GM21825 (cell line): ENCODE measurements around the gene ARID3B.

Experiments used
- ATAC-seq: cut with Tn5 transposase; IDR thresholded peaks from one replicate; pipeline ENCODE4 v1.9.1; 2021; ENCODE audit warnings: mild to moderate bottlenecking, moderate library complexity; ENCODE audit not compliant: unreplicated experiment

Gene ARID3B

DNA sequence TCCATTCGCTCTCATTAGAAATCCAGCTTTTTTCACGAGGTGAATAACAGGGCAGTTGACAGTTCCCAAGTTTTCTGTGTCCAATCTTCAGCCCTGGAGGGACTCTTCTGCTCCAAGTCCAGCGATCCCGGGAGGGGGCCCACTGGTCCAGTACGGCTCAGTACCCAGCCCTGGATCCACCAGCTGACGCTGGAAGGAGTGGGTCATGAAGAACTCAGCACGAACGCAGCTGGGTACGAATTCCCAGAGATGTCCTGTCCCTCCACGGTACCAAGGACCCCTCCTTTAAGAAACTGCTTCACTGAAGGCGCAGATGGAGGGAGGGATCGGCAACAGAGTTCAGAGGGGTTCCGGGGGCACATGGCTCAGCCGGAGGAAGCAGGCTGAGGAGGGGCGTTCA lies 58.1 kb downstream of the ARID3B start:
- no peak for ATAC-seq

GRCh38 chr15:74603026-74603788 lies 62.2 kb downstream of the ARID3B start:
- no peak for ATAC-seq

- no peak for ATAC-seq
Measured at GRCh38 chr15:74603789-74604705, 63.0 kb downstream of the ARID3B start.

- no peak for ATAC-seq
Measured at GRCh38 chr15:74604983-74605794, 64.2 kb downstream of the ARID3B start.

- no peak for ATAC-seq
Measured at GRCh38 chr15:74605795-74606150, 64.8 kb downstream of the ARID3B start.

- no peak for ATAC-seq
Measured at GRCh38 chr15:74608786-74609185, 67.8 kb downstream of the ARID3B start.

- ATAC-seq, result no peak
Measured at GRCh38 chr15:74609938-74610301, 68.9 kb downstream of the ARID3B start.

GRCh38 chr15:74610302-74610951 lies 69.4 kb downstream of the ARID3B start:
- no peak for ATAC-seq

GRCh38 chr15:74611341-74611740 lies 70.3 kb downstream of the ARID3B start:
- ATAC-seq, result no peak

- ATAC-seq, result no peak
Measured at GRCh38 chr15:74611834-74612233, 70.8 kb downstream of the ARID3B start.

GRCh38 chr15:74612677-74613076 lies 71.7 kb downstream of the ARID3B start:
- ATAC-seq, result no peak

- no peak for ATAC-seq
Measured at GRCh38 chr15:74613089-74613952, 72.3 kb downstream of the ARID3B start.

GRCh38 chr15:74613953-74614743 lies 73.1 kb downstream of the ARID3B start:
- no peak for ATAC-seq

GRCh38 chr15:74614744-74615507 lies 73.9 kb downstream of the ARID3B start:
- peak; percentile 41 for ATAC-seq

DNA sequence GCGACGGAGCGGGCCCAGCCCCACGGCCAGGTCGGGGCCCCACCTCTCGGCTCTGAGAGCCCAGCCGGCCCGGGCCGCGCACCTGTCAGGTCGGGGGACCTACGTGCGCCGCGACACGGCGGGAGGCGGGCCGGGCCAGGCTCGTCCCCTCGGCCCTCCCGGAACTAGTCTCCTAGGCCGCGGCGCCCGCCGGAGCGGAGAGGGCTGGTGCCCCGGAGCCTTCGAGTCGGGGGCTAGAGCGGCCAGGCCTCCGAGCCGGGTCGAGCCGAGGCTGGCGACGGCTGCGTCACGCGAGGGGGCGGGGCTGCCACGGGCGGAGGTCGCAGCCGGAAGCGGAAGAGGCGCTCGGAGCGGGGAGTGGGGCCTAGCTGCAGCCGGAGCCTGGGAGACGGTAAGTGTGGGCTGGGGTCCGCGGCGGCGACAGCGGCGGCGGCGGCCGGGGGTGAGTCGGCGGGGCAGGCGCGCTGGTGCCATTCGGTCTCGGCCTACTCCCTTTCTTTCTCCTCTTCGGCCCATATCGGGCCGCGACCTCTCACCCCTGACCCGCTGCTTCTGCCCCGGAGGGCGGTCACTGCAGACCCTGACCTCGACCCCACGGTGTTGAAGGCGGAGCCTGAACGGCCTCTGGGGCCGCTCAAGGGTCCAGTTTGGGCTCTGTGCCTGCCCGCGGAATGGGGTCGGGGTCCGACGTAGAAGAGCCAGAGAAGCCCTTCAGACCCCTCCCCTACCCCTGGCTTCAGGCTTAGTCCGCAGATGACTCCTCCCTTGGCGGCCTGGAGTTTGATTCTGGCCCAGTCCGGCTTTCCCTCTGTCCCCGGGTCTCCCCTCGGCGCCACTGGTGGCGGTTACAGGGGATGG lies 74.7 kb downstream of the ARID3B start, which contains the start of gene CLK3:
TSS of gene CLK3 (plus strand) at position 329 of the 858 bp plus-strand sequence. CDS start 3,361 bp downstream, outside the sequence.
- peak; percentile 69 for ATAC-seq

GRCh38 chr15:74616366-74616939 lies 75.4 kb downstream of the ARID3B start:
- no peak for ATAC-seq

DNA sequence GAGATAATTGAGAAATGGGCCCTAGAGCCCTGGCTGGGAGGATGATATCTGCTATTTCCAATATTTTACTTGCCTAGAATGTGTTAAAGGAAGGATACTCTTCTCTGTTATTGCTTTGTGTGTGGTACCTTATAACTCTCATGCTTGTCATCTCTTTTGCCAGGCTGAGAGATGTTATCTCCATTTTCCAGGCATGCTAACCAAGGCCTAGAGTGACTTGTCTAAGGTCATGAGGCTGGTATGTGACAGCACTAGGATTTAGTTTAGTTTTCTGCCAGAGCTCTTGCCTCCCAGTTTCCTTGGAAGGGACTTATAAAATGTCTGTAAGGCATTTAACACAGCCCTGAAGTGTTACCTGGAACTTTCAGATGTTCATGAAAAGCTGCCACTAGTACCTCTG lies 76.0 kb downstream of the ARID3B start:
- no peak for ATAC-seq
